OCI-LY3 (cell line): ENCODE results near the gene PCNA.

Source experiments
- H2AFZ ChIP-seq: fragments of 200-600, 300-600 bp; shearing (Covaris generic); 2 replicates; pipeline ENCODE4 v1.6.0; 2014; ENCODE audit warnings: antibody characterized with exemption, low read depth, low read length
- H3K27ac ChIP-seq: fragments of 200-600, 300-600 bp; sonication (generic); 2 replicates; pipeline ENCODE4 v1.5.1; 2014; ENCODE audit warnings: mild to moderate bottlenecking, low read length, moderate library complexity, mixed read lengths
- H3K27me3 ChIP-seq: fragments of 200-600, 300-600 bp; sonication (generic); 2 replicates; pipeline ENCODE4 v1.6.1; 2014; ENCODE audit warnings: low read depth, low read length, mixed read lengths
- H3K36me3 ChIP-seq: fragments of 200-600, 300-600 bp; sonication (generic); replicated peaks from 2 replicates; pipeline ENCODE3; 2014; ENCODE audit warnings: low read depth, low read length, mixed read lengths
- H3K4me1 ChIP-seq: fragments of 300-600, 200-600 bp; sonication (generic); 2 replicates; pipeline ENCODE4 v1.6.1; 2014; ENCODE audit warnings: low read length, mixed read lengths
- H3K4me2 ChIP-seq: fragments of 200-600, 300-600 bp; sonication (generic); 2 replicates; pipeline ENCODE4 v1.6.1; 2014; ENCODE audit warnings: low read length, mixed read lengths
- H3K4me3 ChIP-seq: fragments of 300-600, 200-600 bp; sonication (generic); 2 replicates; pipeline ENCODE4 v1.5.1; 2014; ENCODE audit warnings: antibody characterized with exemption, mild to moderate bottlenecking, low read length, moderate library complexity
- H3K79me2 ChIP-seq: fragments of 300-600, 200-600 bp; shearing (Covaris generic); 2 replicates; pipeline ENCODE4 v1.6.1; 2014; ENCODE audit warnings: mild to moderate bottlenecking, low read length, mixed read lengths
- H3K9ac ChIP-seq: fragments of 300-600, 200-600 bp; shearing (Covaris generic); 2 replicates; pipeline ENCODE4 v1.6.0; 2014; ENCODE audit warnings: mild to moderate bottlenecking, low read length, moderate library complexity
- H3K9me3 ChIP-seq: fragments of 200-600, 300-600 bp; shearing (Covaris generic); 2 replicates; pipeline ENCODE4 v1.6.1; 2014; ENCODE audit warnings: low read length, mixed read lengths; ENCODE audit not compliant: insufficient read depth
- H4K20me1 ChIP-seq: fragments of 200-600, 300-600 bp; sonication (generic); 2 replicates; pipeline ENCODE4 v1.6.1; 2016; ENCODE audit warnings: low read length, mixed read lengths; ENCODE audit not compliant: insufficient read depth
- EZH2phosphoT487 ChIP-seq: fragments of 200-600 bp; shearing (Covaris generic); IDR thresholded peaks from 2 replicates; pipeline ENCODE4 v1.6.1; 2018; ENCODE audit warnings: antibody characterized with exemption, mixed run types, low read depth
- TF ChIP-seq, protein P1 (sequence below): fragments of 200-600, 300-600 bp; sonication (generic); IDR thresholded peaks from 2 replicates; pipeline ENCODE4 v1.5.1; 2014; ENCODE audit warnings: antibody characterized with exemption, low read length, low read depth

PCNA gene

DNA sequence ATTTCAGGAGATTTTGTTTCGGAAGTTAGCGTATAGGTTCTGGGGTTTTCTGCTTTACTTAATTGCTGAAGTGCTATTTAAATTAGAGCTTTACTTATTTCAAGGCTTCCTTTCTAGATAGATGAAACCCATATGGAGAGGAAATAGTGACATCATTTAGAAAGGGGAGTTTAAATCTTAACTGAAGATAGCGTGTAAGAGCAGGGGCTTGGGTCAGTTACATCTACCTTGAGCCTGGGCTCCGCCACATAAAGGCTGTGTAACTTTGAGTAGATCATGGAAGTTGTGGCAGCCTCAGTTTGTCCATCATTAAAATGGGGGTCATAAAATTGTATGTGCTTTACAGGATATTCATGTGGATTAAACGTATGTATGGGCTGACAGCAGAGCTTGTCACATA, 11.7 kb upstream of the PCNA start:
- peaks cover 85% of the 10 kb centered on the region for H3K79me2 ChIP-seq
- H3K36me3 ChIP-seq, result peaks cover 9% of the 10 kb centered on the region
- H3K27me3 ChIP-seq, result no peaks in the 10 kb centered on the region
- TF ChIP-seq EZH2phosphoT487, result no peak
- TF ChIP-seq, protein P1, sequence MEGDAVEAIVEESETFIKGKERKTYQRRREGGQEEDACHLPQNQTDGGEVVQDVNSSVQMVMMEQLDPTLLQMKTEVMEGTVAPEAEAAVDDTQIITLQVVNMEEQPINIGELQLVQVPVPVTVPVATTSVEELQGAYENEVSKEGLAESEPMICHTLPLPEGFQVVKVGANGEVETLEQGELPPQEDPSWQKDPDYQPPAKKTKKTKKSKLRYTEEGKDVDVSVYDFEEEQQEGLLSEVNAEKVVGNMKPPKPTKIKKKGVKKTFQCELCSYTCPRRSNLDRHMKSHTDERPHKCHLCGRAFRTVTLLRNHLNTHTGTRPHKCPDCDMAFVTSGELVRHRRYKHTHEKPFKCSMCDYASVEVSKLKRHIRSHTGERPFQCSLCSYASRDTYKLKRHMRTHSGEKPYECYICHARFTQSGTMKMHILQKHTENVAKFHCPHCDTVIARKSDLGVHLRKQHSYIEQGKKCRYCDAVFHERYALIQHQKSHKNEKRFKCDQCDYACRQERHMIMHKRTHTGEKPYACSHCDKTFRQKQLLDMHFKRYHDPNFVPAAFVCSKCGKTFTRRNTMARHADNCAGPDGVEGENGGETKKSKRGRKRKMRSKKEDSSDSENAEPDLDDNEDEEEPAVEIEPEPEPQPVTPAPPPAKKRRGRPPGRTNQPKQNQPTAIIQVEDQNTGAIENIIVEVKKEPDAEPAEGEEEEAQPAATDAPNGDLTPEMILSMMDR, result no peak
- peaks cover 25% of the 10 kb centered on the region for H3K4me1 ChIP-seq
- H4K20me1 ChIP-seq, result peaks cover 16% of the 10 kb centered on the region; the same call in 1 of the 2 replicates
- H3K9ac ChIP-seq, result peak overlapping the region; percentile 56
- no peaks in the 10 kb centered on the region for H3K9me3 ChIP-seq
- H3K4me3 ChIP-seq, result peak overlapping the region; percentile 70
- peak overlapping the region; percentile 93 for H3K4me2 ChIP-seq
- H3K27ac ChIP-seq, result peak overlapping the region; percentile 56
- H2AFZ ChIP-seq, result no peak overlapping the region

DNA sequence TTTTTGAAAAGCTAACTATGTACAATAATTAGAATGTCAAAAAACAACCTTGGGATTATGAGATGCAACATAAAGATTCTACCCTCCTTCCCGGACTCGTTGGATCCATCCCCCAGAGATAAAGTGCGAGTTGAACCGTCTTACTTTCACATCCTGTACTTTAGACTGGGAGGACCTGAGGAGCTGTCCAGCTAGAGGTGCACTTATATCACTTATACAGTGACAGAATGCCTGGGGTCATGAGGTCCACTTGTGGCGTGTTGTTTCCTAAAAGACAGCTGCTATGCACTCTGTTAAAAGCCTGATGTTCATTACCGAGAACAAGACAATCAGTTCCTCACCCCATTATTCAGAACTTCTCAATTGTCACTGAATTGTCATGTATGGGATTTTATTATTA, 9.1 kb upstream of the PCNA start:
- H3K79me2 ChIP-seq, result peaks cover 67% of the 10 kb centered on the region
- H3K9ac ChIP-seq, result peak overlapping the region; percentile 91
- no peaks in the 10 kb centered on the region for H3K36me3 ChIP-seq
- H4K20me1 ChIP-seq, result 0 out of 2 replicates have a peak, but pooled peaks cover 4% of the 10 kb centered on the region
- TF ChIP-seq EZH2phosphoT487, result no peak
- TF ChIP-seq, protein P1, result no peak
- H3K27me3 ChIP-seq, result no peaks in the 10 kb centered on the region
- peaks cover 32% of the 10 kb centered on the region for H3K4me1 ChIP-seq
- H3K4me2 ChIP-seq, result peak overlapping the region; percentile 91
- no peak overlapping the region for H2AFZ ChIP-seq
- H3K4me3 ChIP-seq, result peak overlapping the region; percentile 90; the same call in 1 of the 2 replicates
- H3K27ac ChIP-seq, result peak overlapping the region; percentile 83
- H3K9me3 ChIP-seq, result no peaks in the 10 kb centered on the region

DNA sequence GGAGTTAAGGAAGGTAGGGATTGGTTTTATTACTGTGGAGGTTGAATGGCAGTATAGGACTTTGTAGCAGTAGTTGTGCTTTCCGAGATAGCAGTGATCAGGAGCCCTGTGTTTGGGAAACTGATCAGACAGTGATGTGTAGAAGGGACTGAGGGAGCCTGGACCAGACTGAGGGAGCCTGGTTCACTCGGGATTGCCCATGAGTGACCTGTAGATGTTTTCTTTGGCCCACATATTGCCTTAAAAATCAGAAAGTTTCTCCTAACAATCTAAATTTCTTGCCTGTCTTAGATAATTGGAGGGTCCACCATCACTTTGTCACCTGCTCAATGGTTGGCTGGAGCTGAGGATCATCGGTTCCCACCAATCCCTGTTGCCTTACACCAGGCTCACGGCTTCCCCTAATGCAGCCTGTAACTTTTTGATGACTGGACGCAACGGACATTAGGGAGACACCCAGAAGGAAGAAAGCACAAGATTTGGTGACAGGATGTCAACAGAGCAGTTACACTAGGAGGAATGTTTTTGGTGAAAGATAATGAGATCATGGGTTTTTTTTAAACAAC, 8.2 kb upstream of the PCNA start:
- TF ChIP-seq, protein P1, result no peak
- no peak for TF ChIP-seq EZH2phosphoT487
- no peaks in the 10 kb centered on the region for H3K9me3 ChIP-seq
- H3K27me3 ChIP-seq, result no peaks in the 10 kb centered on the region
- H3K4me1 ChIP-seq, result peaks cover 32% of the 10 kb centered on the region
- H3K27ac ChIP-seq, result peak overlapping the region; percentile 83
- peak overlapping the region; percentile 90 for H3K4me3 ChIP-seq
- peaks cover 57% of the 10 kb centered on the region for H3K79me2 ChIP-seq
- H3K36me3 ChIP-seq, result no peaks in the 10 kb centered on the region
- peak overlapping the region; percentile 91 for H3K4me2 ChIP-seq
- 0 out of 2 replicates have a peak, but pooled peaks cover 4% of the 10 kb centered on the region for H4K20me1 ChIP-seq
- H3K9ac ChIP-seq, result peak overlapping the region; percentile 91
- H2AFZ ChIP-seq, result 0 out of 2 replicates have a peak overlapping the region, but pooled peaks have one; percentile 62

- H2AFZ ChIP-seq, result peak overlapping the region; percentile 62
- 0 out of 2 replicates have a peak, but pooled peaks cover 4% of the 10 kb centered on the region for H4K20me1 ChIP-seq
- peak overlapping the region; percentile 90 for H3K4me3 ChIP-seq
- H3K27ac ChIP-seq, result peak overlapping the region; percentile 83
- H3K27me3 ChIP-seq, result no peaks in the 10 kb centered on the region
- peaks cover 51% of the 10 kb centered on the region for H3K79me2 ChIP-seq
- no peaks in the 10 kb centered on the region for H3K9me3 ChIP-seq
- TF ChIP-seq, protein P1, result no peak
- TF ChIP-seq EZH2phosphoT487, result no peak
- no peaks in the 10 kb centered on the region for H3K36me3 ChIP-seq
- H3K4me2 ChIP-seq, result peak overlapping the region; percentile 91
- peaks cover 35% of the 10 kb centered on the region for H3K4me1 ChIP-seq
- H3K9ac ChIP-seq, result peak overlapping the region; percentile 91
Measured at GRCh38 chr20:5127204-5127858, 7.6 kb upstream of the PCNA start.
